OCI-LY3 (cell line): ENCODE data around the gene CCDC38.
A peak's percentile ranks its signal among the peaks of the same experiment; 100 is the strongest.

Experiments
- H2AFZ ChIP-seq: fragments of 200-600, 300-600 bp; shearing (Covaris generic); 2 replicates; pipeline ENCODE4 v1.6.0; 2014; ENCODE audit warnings: antibody characterized with exemption, low read depth, low read length
- H3K27ac ChIP-seq: fragments of 200-600, 300-600 bp; sonication (generic); 2 replicates; pipeline ENCODE4 v1.5.1; 2014; ENCODE audit warnings: mild to moderate bottlenecking, low read length, moderate library complexity, mixed read lengths
- H3K27me3 ChIP-seq: fragments of 200-600, 300-600 bp; sonication (generic); 2 replicates; pipeline ENCODE4 v1.6.1; 2014; ENCODE audit warnings: low read depth, low read length, mixed read lengths
- H3K36me3 ChIP-seq: fragments of 200-600, 300-600 bp; sonication (generic); replicated peaks from 2 replicates; pipeline ENCODE3; 2014; ENCODE audit warnings: low read depth, low read length, mixed read lengths
- H3K4me1 ChIP-seq: fragments of 300-600, 200-600 bp; sonication (generic); 2 replicates; pipeline ENCODE4 v1.6.1; 2014; ENCODE audit warnings: low read length, mixed read lengths
- H3K4me2 ChIP-seq: fragments of 200-600, 300-600 bp; sonication (generic); 2 replicates; pipeline ENCODE4 v1.6.1; 2014; ENCODE audit warnings: low read length, mixed read lengths
- H3K4me3 ChIP-seq: fragments of 300-600, 200-600 bp; sonication (generic); 2 replicates; pipeline ENCODE4 v1.5.1; 2014; ENCODE audit warnings: antibody characterized with exemption, mild to moderate bottlenecking, low read length, moderate library complexity
- H3K79me2 ChIP-seq: fragments of 300-600, 200-600 bp; shearing (Covaris generic); 2 replicates; pipeline ENCODE4 v1.6.1; 2014; ENCODE audit warnings: mild to moderate bottlenecking, low read length, mixed read lengths
- H3K9ac ChIP-seq: fragments of 300-600, 200-600 bp; shearing (Covaris generic); 2 replicates; pipeline ENCODE4 v1.6.0; 2014; ENCODE audit warnings: mild to moderate bottlenecking, low read length, moderate library complexity
- H3K9me3 ChIP-seq: fragments of 200-600, 300-600 bp; shearing (Covaris generic); 2 replicates; pipeline ENCODE4 v1.6.1; 2014; ENCODE audit warnings: low read length, mixed read lengths; ENCODE audit not compliant: insufficient read depth
- H4K20me1 ChIP-seq: fragments of 200-600, 300-600 bp; sonication (generic); 2 replicates; pipeline ENCODE4 v1.6.1; 2016; ENCODE audit warnings: low read length, mixed read lengths; ENCODE audit not compliant: insufficient read depth
- EZH2phosphoT487 ChIP-seq: fragments of 200-600 bp; shearing (Covaris generic); IDR thresholded peaks from 2 replicates; pipeline ENCODE4 v1.6.1; 2018; ENCODE audit warnings: antibody characterized with exemption, mixed run types, low read depth
- TF ChIP-seq, protein P1 (sequence below): fragments of 200-600, 300-600 bp; sonication (generic); IDR thresholded peaks from 2 replicates; pipeline ENCODE4 v1.5.1; 2014; ENCODE audit warnings: antibody characterized with exemption, low read length, low read depth

CCDC38 gene

DNA sequence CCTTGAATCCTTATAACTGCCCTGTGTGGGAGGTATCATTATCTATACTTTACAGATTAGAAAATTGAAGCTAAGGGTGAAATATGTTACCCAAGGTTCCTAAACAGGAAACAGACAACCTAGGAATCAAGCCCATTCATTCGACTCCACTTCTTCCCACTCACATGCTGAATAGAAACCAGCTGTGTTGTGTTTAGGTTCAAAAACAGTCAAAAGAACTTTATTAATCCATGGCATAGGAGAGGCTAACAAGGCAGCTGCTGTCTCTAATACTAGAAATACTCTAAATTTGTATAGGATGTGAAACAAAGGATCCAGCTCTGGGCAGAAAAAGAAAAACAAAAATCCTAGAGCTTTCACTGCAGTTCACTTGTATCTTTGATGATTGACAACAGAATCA is 10.6 kb upstream of the CCDC38 start:
- Histone ChIP-seq H3K79me2 (no peaks in the 10 kb centered on the region), H3K9me3 (no peaks in the 10 kb centered on the region), H3K4me2 (no peak overlapping the region), H3K36me3 (no peaks in the 10 kb centered on the region), H3K9ac (no peak overlapping the region), H3K4me3 (no peak overlapping the region), H2AFZ (no peak overlapping the region), H4K20me1 (no peaks in the 10 kb centered on the region), H3K27ac (no peak overlapping the region), H3K4me1 (peaks cover 4% of the 10 kb centered on the region; the same call in 1 of the 2 replicates), H3K27me3 (peaks cover 21% of the 10 kb centered on the region; the same call in 1 of the 2 replicates)
- TF ChIP-seq EZH2phosphoT487, result no peak
- TF ChIP-seq, protein P1, sequence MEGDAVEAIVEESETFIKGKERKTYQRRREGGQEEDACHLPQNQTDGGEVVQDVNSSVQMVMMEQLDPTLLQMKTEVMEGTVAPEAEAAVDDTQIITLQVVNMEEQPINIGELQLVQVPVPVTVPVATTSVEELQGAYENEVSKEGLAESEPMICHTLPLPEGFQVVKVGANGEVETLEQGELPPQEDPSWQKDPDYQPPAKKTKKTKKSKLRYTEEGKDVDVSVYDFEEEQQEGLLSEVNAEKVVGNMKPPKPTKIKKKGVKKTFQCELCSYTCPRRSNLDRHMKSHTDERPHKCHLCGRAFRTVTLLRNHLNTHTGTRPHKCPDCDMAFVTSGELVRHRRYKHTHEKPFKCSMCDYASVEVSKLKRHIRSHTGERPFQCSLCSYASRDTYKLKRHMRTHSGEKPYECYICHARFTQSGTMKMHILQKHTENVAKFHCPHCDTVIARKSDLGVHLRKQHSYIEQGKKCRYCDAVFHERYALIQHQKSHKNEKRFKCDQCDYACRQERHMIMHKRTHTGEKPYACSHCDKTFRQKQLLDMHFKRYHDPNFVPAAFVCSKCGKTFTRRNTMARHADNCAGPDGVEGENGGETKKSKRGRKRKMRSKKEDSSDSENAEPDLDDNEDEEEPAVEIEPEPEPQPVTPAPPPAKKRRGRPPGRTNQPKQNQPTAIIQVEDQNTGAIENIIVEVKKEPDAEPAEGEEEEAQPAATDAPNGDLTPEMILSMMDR, result no peak

DNA sequence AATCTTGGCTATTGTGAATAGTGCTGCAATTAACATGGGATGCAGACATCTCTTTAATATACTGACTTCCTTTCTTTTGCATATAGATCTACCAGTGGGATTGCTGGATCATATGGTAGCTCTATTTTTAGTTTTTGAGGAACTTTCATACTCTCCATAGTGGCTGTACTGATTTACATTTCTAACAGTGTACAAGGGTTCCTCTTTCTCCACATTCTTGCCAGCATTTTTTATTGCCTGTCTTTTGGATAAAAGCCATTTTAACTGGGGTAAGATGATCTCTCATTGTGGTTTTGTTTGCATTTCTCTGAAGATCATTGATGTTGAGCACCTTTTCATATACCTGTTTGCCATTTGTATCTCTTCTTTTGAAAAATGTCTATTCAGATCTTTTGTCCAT is 9.1 kb upstream of the CCDC38 start:
- Histone ChIP-seq H3K4me2 (no peak overlapping the region), H3K4me1 (peaks cover 4% of the 10 kb centered on the region; the same call in 1 of the 2 replicates), H3K9me3 (no peaks in the 10 kb centered on the region)

DNA sequence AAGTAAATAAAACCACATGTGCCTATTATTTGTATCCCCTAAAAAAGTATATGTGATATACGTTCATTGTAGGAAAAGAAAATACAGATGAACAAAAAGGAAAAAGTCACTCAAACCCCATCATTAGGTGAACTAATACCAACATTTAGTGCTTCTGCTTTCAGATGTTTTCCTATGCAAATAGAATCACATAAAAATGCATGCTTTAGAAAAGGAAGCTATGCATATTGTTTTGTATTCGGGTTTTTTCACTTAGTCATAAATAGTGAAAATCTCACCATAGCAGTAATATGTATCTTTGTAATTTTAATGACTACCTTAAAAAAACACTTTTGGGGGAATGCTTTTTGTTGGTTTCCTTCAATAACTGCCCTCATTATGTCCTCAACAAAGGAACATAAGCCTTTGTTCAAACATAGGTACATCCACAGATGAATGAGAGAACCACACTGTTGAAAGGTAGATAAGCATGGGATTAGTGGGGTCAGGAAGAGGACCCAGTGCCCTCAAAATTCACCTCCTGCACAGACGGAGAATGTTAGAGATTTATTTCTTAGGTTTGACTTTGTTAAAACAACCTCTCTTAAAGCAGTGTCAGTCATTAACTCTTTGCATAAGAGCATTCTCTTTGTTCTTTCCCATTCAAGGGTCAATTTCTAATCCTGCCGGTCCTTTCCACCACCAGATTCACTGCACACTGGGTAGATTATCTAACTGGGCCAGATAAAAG is 7.2 kb upstream of the CCDC38 start:
- H3K27ac ChIP-seq, result no peak overlapping the region
- H2AFZ ChIP-seq, result no peak overlapping the region
- TF ChIP-seq, protein P1, result no peak
- no peak for TF ChIP-seq EZH2phosphoT487
- no peaks in the 10 kb centered on the region for H3K36me3 ChIP-seq
- no peaks in the 10 kb centered on the region for H3K79me2 ChIP-seq
- no peaks in the 10 kb centered on the region for H3K9me3 ChIP-seq
- H3K4me3 ChIP-seq, result no peak overlapping the region
- peaks cover 4% of the 10 kb centered on the region; the same call in 1 of the 2 replicates for H3K4me1 ChIP-seq
- no peaks in the 10 kb centered on the region for H4K20me1 ChIP-seq
- H3K4me2 ChIP-seq, result no peak overlapping the region
- H3K27me3 ChIP-seq, result peaks cover 22% of the 10 kb centered on the region; the same call in 1 of the 2 replicates
- H3K9ac ChIP-seq, result no peak overlapping the region

More for the DNA sequence above, 9.1 kb upstream of the CCDC38 start:
- Histone ChIP-seq H4K20me1 (no peaks in the 10 kb centered on the region), H3K36me3 (no peaks in the 10 kb centered on the region), H2AFZ (no peak overlapping the region), H3K27ac (no peak overlapping the region), H3K27me3 (peaks cover 21% of the 10 kb centered on the region; the same call in 1 of the 2 replicates), H3K9ac (no peak overlapping the region), H3K79me2 (no peaks in the 10 kb centered on the region), H3K4me3 (no peak overlapping the region)
- no peak for TF ChIP-seq EZH2phosphoT487
- TF ChIP-seq, protein P1, result no peak

DNA sequence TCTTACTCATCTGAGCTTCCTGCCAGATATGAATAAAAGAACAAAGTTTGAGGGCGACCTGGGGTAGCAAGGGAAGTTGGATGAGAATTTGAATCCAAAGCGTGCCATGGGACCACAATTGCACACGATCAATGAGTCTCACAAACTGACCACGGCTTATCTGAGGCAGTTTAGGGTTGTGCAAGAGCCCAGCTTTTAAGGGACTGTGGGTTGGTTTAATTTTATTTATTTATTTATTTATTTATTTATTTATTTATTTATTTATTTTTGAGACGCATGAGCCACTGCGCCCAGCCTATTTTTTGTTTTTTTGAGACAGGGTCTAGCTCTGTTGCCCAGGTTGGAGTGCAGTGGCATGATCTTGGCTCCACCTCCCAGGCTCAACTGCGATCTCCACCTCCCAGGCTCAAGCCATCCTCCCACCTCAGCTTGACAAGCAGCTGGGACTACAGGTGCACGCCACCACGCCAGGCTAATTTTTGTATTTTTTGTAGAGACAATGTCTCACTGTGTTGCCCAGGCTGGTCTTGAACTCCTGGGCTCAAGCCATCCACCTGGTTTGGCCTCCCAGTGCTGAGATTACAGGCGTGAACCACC is 1.8 kb upstream of the CCDC38 start:
- Histone ChIP-seq H3K9ac (no peak overlapping the region), H3K9me3 (no peaks in the 10 kb centered on the region), H3K27ac (no peak overlapping the region), H4K20me1 (no peaks in the 10 kb centered on the region), H3K79me2 (no peaks in the 10 kb centered on the region), H3K4me1 (peaks cover 10% of the 10 kb centered on the region), H2AFZ (peak overlapping the region; percentile 92; the same call in 1 of the 2 replicates), H3K4me3 (peak overlapping the region; percentile 89), H3K4me2 (peak overlapping the region; percentile 96), H3K36me3 (no peaks in the 10 kb centered on the region), H3K27me3 (peaks cover 5% of the 10 kb centered on the region; the same call in 1 of the 2 replicates)
- no peak for TF ChIP-seq EZH2phosphoT487
- TF ChIP-seq, protein P1, result no peak
